ENCODE results near the gene TECRL.

DNA sequence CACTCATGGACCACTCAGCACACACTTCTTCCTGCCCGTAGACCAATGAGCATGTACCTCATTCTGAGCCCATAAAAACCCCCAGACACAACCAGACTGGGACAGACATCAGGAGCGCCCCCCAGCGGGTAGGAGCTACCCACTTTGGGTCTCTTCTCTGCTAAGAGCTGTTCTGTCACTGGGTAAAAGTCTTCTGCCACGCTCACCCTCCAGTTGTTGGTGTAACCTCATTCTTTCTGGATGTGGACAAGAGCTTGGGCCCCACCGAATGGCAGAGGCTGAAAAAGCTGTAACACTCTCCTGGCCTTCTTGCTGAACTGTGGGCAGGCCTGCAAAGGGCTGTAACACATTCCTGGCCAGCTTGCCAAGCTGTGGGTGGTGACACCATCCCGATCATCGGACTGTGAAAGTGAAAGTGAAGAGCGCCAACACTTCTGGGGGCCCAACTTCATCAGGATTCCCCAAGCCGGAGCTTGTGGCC lies 137.6 kb downstream of the TECRL start:
- TF ChIP-seq EZH2phosphoT487 (IDR thresholded peaks at IDR 0.05; ENCODE audit: insufficient read depth, low read depth) (no peak), EZH2 (IDR thresholded peaks at IDR 0.05; ENCODE audit: insufficient read depth, poor library complexity, severe bottlenecking) (no peak)

Data from GM23248 (cell line).